Stomach (tissue), 4 donors: ENCODE results near the gene ADGRG2.

Source experiments
- EP300 ChIP-seq: sonication (generic); formaldehyde crosslinking; IDR thresholded peaks from one replicate; pipeline ENCODE4 v1.6.1; 2017; ENCODE audit warnings: antibody characterized with exemption
- POLR2A ChIP-seq, 4 donors: fragments of 450-650 bp; IDR thresholded peaks; one replicate each; pipeline ENCODE4 v1.6.1; 2016; ENCODE audit warnings: antibody characterized with exemption in 4 of 4, control low read depth in 2 of 4, mild to moderate bottlenecking in 1 of 4, moderate library complexity in 1 of 4
- POLR2AphosphoS5 ChIP-seq, 3 donors: sonication (generic); formaldehyde crosslinking; IDR thresholded peaks; one replicate each; pipeline ENCODE4 v1.6.1; 2016; ENCODE audit warnings: antibody characterized with exemption in 3 of 3
- TF ChIP-seq, protein P1 (sequence below), 7 experiments: fragments of 450-650 bp in 4 of 7; fragments of 200-600 bp in 3 of 7; sonication (generic) in 3 of 7; IDR thresholded peaks; one replicate each; pipeline ENCODE4 v1.5.1; 2016 to 2019; ENCODE audit warnings: antibody characterized with exemption in 7 of 7, control low read depth in 2 of 7, mild to moderate bottlenecking in 1 of 7

DNA sequence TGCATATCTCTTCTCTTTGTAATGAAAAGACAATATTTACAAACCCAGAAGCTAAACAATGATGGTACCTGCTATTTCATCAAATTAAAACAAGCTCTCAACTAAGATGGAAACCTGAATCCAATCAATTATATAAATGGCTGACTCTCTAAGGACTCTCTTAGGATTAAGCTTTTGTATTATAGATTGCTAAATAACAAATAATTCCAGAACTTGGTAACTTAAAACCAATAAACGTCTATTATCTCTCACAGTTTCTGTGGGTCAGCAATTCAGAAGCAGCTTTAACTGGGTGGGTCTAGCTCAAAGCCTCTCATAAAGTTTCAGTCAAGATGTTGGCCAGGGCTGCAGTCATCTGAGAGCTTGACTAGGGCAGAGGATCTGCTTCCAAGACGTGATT, 150.8 kb downstream of the ADGRG2 start:
- TF ChIP-seq, protein P1, sequence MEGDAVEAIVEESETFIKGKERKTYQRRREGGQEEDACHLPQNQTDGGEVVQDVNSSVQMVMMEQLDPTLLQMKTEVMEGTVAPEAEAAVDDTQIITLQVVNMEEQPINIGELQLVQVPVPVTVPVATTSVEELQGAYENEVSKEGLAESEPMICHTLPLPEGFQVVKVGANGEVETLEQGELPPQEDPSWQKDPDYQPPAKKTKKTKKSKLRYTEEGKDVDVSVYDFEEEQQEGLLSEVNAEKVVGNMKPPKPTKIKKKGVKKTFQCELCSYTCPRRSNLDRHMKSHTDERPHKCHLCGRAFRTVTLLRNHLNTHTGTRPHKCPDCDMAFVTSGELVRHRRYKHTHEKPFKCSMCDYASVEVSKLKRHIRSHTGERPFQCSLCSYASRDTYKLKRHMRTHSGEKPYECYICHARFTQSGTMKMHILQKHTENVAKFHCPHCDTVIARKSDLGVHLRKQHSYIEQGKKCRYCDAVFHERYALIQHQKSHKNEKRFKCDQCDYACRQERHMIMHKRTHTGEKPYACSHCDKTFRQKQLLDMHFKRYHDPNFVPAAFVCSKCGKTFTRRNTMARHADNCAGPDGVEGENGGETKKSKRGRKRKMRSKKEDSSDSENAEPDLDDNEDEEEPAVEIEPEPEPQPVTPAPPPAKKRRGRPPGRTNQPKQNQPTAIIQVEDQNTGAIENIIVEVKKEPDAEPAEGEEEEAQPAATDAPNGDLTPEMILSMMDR (IDR thresholded peaks at IDR 0.05), result no peak
- no peak for TF ChIP-seq EP300
- no peak for TF ChIP-seq POLR2A (IDR thresholded peaks at IDR 0.05)
- no peak for TF ChIP-seq POLR2AphosphoS5 (IDR thresholded peaks at IDR 0.05)
